Colonic mucosa (tissue), 4 donors: ENCODE data around the gene MRPL36. TPM values are rescaled to one million over a fixed set of nuclear protein-coding genes. Genes with fewer than 3 reads are reported as not detected.

Experiments used
- DNase-seq: peaks from one replicate; pipeline ENCODE4 v3.0.0-alpha.2; 2020
- H3K27ac ChIP-seq: fragments of 200-600 bp; one replicate; pipeline ENCODE4 v1.8.0; 2021
- H3K27me3 ChIP-seq: fragments of 200-600 bp; one replicate; pipeline ENCODE4 v1.8.0; 2021
- H3K36me3 ChIP-seq: fragments of 200-600 bp; one replicate; pipeline ENCODE4 v1.8.0; 2021
- H3K4me1 ChIP-seq: fragments of 200-600 bp; one replicate; pipeline ENCODE4 v1.8.0; 2021; ENCODE audit warnings: mild to moderate bottlenecking
- H3K4me3 ChIP-seq: fragments of 200-600 bp; one replicate; pipeline ENCODE4 v1.8.0; 2021
- H3K9ac ChIP-seq, 2 donors: one replicate each; pipeline ENCODE4 v1.7.0; 2013; ENCODE audit warnings: control low read depth in 2 of 2, low read depth in 2 of 2, low read length in 2 of 2
- H3K9me3 ChIP-seq: fragments of 200-600 bp; one replicate; pipeline ENCODE4 v1.8.0; 2021
- intact Hi-C: fragments of 100-400 bp; cut with DNase I; formaldehyde crosslinking; loops from one replicate; pipeline ENCODE4 v1.14.1; 2022
- total RNA-seq, 2 donors: library from RNA; stranded (reverse); fragmentation: NEBNext Ultra II Directional in 1 of 2; extraction: Animal tissue kit (Norgen Biotek cat#: 25700) in 1 of 2; gene quantifications; one replicate each; pipeline ENCODE4 v1.2.1, GENCODE V29; 2021
- TF ChIP-seq, protein P1 (sequence below): fragments of 200-600 bp; IDR thresholded peaks from one replicate; pipeline ENCODE4 v1.8.0; 2022; ENCODE audit warnings: antibody characterized with exemption, mild to moderate bottlenecking
- donor health status: healthy.
- donor health status: DM: no; HTN: no; CAD: no.
- donor health status: DM: no; HTN: no; CAD: no.

Gene MRPL36
- 10 to 100 TPM; 33.0 to 56.3 TPM for total RNA-seq

DNA sequence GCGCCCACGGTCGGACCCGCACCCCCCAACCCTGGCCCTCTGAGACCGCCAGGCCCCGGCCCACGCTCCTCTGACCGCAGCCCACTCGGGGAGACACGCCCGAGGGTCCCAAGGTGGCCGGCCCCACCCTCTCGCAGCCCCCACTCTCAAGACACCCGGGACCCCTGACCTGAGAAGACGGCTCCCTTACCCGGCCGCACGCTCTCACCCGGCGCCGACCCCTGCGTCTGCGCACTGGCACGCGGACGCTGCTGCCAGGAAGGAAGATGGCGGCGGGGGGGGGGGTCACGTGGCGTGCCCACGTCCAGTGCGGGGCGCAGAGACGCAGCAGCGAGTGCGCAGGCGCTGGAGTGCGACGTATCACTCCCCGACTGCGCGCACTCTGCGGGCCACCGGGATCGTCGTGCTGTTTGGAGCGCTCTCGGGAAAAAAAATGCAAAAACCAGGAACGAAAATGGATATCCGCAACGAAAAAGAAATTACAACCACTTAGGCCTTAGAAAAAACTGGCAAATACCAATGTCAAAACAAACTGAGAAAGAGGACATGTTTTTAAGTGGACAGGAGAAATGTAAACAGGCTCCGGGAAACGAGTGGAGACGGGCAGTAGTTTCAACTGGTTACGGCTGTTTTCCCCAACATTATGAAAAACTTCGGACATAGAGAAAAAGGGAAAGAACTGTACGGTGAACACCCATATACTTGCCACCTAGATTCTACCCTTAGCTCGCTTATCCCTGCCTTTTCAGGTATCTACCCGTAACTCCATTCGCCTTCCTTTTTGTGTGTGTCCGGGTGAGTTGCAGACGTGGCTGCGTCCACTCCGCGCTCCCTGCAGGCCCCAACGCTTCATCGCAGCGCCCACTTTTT, at the start of gene MRPL36:
Gene MRPL36 (minus strand): TSS at position 236 of the 870 bp plus-strand sequence. CDS start 902 bp downstream, outside the sequence.
- H3K4me3 ChIP-seq, result peak within 1 kb of the TSS; percentile 81
- TF ChIP-seq, protein P1, sequence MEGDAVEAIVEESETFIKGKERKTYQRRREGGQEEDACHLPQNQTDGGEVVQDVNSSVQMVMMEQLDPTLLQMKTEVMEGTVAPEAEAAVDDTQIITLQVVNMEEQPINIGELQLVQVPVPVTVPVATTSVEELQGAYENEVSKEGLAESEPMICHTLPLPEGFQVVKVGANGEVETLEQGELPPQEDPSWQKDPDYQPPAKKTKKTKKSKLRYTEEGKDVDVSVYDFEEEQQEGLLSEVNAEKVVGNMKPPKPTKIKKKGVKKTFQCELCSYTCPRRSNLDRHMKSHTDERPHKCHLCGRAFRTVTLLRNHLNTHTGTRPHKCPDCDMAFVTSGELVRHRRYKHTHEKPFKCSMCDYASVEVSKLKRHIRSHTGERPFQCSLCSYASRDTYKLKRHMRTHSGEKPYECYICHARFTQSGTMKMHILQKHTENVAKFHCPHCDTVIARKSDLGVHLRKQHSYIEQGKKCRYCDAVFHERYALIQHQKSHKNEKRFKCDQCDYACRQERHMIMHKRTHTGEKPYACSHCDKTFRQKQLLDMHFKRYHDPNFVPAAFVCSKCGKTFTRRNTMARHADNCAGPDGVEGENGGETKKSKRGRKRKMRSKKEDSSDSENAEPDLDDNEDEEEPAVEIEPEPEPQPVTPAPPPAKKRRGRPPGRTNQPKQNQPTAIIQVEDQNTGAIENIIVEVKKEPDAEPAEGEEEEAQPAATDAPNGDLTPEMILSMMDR, result no peak
- intact Hi-C loops, result no loop called here
- peaks cover 4% of the 10 kb centered on the region for H3K4me1 ChIP-seq
- DNase-seq, result peak; percentile 94
- H3K27ac ChIP-seq, result peak within 1 kb of the TSS; percentile 80
- H3K9ac ChIP-seq, result peak within 1 kb of the TSS; percentile 82 to 85
- H3K9me3 ChIP-seq, result no peaks in the 10 kb centered on the region
- no peaks in the 10 kb centered on the region for H3K27me3 ChIP-seq
- H3K36me3 ChIP-seq, result no peaks in the 10 kb centered on the region

DNA sequence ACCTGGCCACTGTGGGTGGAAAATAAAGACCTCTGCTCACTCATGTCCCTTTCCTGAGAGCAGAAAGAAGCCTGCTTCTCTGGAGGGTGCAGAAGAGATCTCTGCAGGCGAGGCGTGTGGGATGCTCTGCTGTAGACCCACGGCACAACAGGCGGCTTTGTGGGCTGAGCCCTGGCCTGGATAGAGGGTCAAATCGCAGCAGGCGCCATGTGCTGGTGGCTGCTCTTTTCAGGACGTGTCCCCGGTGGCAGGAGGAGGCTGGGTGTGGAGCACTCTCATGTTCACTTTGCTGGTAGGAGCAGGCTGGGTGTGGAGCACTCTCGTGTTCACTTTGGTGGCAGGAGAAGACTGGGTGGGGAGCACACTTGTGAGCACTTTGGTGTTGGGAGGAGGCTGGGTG, 48.0 kb upstream of the MRPL36 start:
- H3K9me3 ChIP-seq, result no peaks in the 10 kb centered on the region
- no peaks in the 10 kb centered on the region for H3K36me3 ChIP-seq
- TF ChIP-seq, protein P1, result no peak
- no peak overlapping the region for H3K27ac ChIP-seq
- no peak overlapping the region for H3K4me3 ChIP-seq
- H3K9ac ChIP-seq, result no peak overlapping the region
- DNase-seq, result no peak
- intact Hi-C loops, result no loop called here
- H3K4me1 ChIP-seq, result no peaks in the 10 kb centered on the region
- peaks cover 6% of the 10 kb centered on the region for H3K27me3 ChIP-seq

DNA sequence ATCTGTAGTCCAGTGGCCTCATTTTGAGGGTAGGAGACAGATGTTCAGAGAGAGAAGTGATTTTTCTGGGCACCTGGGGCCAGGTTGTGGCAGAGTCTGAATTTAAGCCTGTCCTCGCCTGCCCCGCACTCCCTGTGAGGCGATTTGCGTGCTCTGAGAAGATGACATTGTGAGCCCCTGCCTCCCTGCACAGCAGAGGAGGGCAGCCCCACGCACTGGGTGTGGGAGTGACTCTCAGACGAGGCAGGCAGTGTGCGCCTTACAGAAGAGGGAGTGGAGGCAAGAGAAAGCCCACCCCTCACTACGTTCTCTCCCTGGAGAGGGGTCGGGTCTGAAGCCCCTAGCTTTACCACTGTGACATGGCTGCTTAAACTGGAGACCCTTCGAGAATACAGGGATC, 47.4 kb upstream of the MRPL36 start:
- no peak overlapping the region for H3K27ac ChIP-seq
- H3K27me3 ChIP-seq, result peaks cover under 1% of the 10 kb centered on the region
- TF ChIP-seq, protein P1, result no peak
- DNase-seq, result no peak
- H3K4me3 ChIP-seq, result no peak overlapping the region
- H3K36me3 ChIP-seq, result no peaks in the 10 kb centered on the region
- no peaks in the 10 kb centered on the region for H3K4me1 ChIP-seq
- H3K9ac ChIP-seq, result no peak overlapping the region
- H3K9me3 ChIP-seq, result no peaks in the 10 kb centered on the region
- intact Hi-C loops, result no loop called here

DNA sequence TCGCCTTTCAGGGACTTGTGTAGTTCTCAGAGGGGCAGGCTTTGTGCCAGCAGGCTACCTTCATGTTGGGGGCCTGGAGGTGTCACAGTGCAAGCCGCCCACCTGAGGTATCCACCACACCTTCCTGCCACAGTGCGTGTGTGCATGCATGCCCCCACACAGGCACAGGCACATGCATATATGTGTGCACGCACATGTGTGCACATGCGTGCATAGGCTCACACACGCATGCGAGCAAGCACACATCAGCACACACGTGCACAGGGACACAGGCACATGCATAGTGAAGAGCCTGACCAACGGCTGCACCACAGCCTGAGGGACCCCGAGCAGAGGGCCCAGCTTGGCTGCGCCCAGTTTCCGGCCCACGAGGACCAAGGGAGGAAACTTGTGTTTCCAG, 46.9 kb upstream of the MRPL36 start:
- Histone ChIP-seq H3K9ac (no peak overlapping the region), H3K4me1 (no peaks in the 10 kb centered on the region), H3K27me3 (no peaks in the 10 kb centered on the region), H3K36me3 (no peaks in the 10 kb centered on the region), H3K27ac (no peak overlapping the region), H3K9me3 (no peaks in the 10 kb centered on the region), H3K4me3 (no peak overlapping the region)
- intact Hi-C loops, result no loop called here
- TF ChIP-seq, protein P1, result no peak
- no peak for DNase-seq

DNA sequence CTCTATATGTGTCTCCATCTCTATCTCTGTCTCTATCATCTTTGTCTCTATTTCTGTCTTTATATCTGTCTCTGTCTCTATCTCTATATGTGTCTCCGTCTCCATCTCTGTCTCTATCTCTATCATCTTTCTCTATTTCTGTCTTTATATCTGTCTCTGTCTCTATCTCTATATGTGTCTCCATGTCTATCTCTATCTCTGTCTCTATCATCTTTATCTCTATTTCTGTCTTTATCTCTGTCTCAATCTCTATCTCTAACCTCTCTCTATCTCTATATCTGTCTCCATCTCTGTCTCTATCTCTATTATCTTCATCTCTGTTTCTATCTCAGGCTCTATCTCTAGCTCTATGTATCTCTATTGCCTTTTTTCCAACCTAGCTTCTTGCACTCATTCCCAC, 46.1 kb upstream of the MRPL36 start:
- no peak for DNase-seq
- H3K4me1 ChIP-seq, result no peaks in the 10 kb centered on the region
- H3K27ac ChIP-seq, result no peak overlapping the region
- TF ChIP-seq, protein P1, result no peak
- H3K4me3 ChIP-seq, result no peak overlapping the region
- intact Hi-C loops, result no loop called here
- no peaks in the 10 kb centered on the region for H3K9me3 ChIP-seq
- H3K36me3 ChIP-seq, result no peaks in the 10 kb centered on the region
- H3K9ac ChIP-seq, result no peak overlapping the region
- no peaks in the 10 kb centered on the region for H3K27me3 ChIP-seq
